HEK293T (cell line): Measurements from ENCODE around the gene SFXN3.

Source experiments
- CTCF ChIA-PET: fragments of 350-600 bp; formaldehyde crosslinking; extraction: SDS; loops from one replicate; lab custom pipeline; 2021; ENCODE audit warnings: antibody characterized with exemption, inconsistent platforms; lab: Yijun Ruan, JAX
- POLR2A ChIA-PET: fragments of 350-600 bp; formaldehyde crosslinking; extraction: SDS; loops from one replicate; lab custom pipeline; 2020; ENCODE audit warnings: antibody characterized with exemption, inconsistent platforms; lab: Yijun Ruan, JAX
- DNase-seq: peaks from one replicate; pipeline ENCODE4 v3.0.0; 2012; ENCODE audit warnings: mixed read lengths; ENCODE audit errors: extremely low spot score
- ARNT ChIP-seq: fragments of 450-650 bp; IDR thresholded peaks from 2 replicates; pipeline ENCODE4 v1.6.1; 2017; ENCODE audit warnings: mild to moderate bottlenecking
- BHLHE40 ChIP-seq: fragments of 450-650 bp; IDR thresholded peaks from 2 replicates; pipeline ENCODE4 v1.6.1; 2016; ENCODE audit warnings: mild to moderate bottlenecking, moderate library complexity, borderline replicate concordance
- CTBP1 ChIP-seq: fragments of 450-650 bp; IDR thresholded peaks from 2 replicates; pipeline ENCODE4 v1.6.1; 2016; ENCODE audit warnings: borderline replicate concordance
- ELF4 ChIP-seq: fragments of 450-650 bp; IDR thresholded peaks from 2 replicates; pipeline ENCODE4 v1.6.1; 2017; ENCODE audit warnings: antibody characterized with exemption
- FOXA1 ChIP-seq: fragments of 450-650 bp; IDR thresholded peaks from 2 replicates; pipeline ENCODE4 v1.6.1; 2016; ENCODE audit warnings: mild to moderate bottlenecking
- FOXK2 ChIP-seq: fragments of 450-650 bp; IDR thresholded peaks from 2 replicates; pipeline ENCODE4 v1.6.1; 2016; ENCODE audit warnings: mild to moderate bottlenecking
- FOXM1 ChIP-seq: fragments of 450-650 bp; IDR thresholded peaks from 2 replicates; pipeline ENCODE4 v1.6.1; 2017; ENCODE audit warnings: mild to moderate bottlenecking, borderline replicate concordance
- HDGF ChIP-seq: fragments of 450-650 bp; IDR thresholded peaks from 2 replicates; pipeline ENCODE4 v1.6.1; 2017; ENCODE audit warnings: antibody characterized with exemption, borderline replicate concordance
- L3MBTL2 ChIP-seq: fragments of 450-650 bp; conservative IDR thresholded peaks from 2 replicates; pipeline ENCODE4 v1.6.1; 2016; ENCODE audit warnings: mild to moderate bottlenecking
- LEF1 ChIP-seq: fragments of 450-650 bp; IDR thresholded peaks from 2 replicates; pipeline ENCODE4 v1.6.1; 2017; ENCODE audit warnings: mild to moderate bottlenecking, borderline replicate concordance
- NFRKB ChIP-seq: fragments of 450-650 bp; IDR thresholded peaks from 2 replicates; pipeline ENCODE4 v1.6.1; 2016; ENCODE audit warnings: mild to moderate bottlenecking, moderate library complexity
- SP1 ChIP-seq: fragments of 450-650 bp; IDR thresholded peaks from 2 replicates; pipeline ENCODE4 v1.6.1; 2017
- SUZ12 ChIP-seq: fragments of 450-650 bp; IDR thresholded peaks from 2 replicates; pipeline ENCODE4 v1.6.1; 2016; ENCODE audit warnings: mild to moderate bottlenecking
- TARDBP ChIP-seq: fragments of 450-650 bp; IDR thresholded peaks from 2 replicates; pipeline ENCODE4 v1.6.1; 2016
- ZNF384 ChIP-seq: fragments of 450-650 bp; IDR thresholded peaks from 2 replicates; pipeline ENCODE4 v1.6.1; 2016
- TF ChIP-seq, protein P1 (sequence below): fragments of 450-650 bp; IDR thresholded peaks from 2 replicates; pipeline ENCODE4 v1.6.1; 2016

SFXN3 gene

DNA sequence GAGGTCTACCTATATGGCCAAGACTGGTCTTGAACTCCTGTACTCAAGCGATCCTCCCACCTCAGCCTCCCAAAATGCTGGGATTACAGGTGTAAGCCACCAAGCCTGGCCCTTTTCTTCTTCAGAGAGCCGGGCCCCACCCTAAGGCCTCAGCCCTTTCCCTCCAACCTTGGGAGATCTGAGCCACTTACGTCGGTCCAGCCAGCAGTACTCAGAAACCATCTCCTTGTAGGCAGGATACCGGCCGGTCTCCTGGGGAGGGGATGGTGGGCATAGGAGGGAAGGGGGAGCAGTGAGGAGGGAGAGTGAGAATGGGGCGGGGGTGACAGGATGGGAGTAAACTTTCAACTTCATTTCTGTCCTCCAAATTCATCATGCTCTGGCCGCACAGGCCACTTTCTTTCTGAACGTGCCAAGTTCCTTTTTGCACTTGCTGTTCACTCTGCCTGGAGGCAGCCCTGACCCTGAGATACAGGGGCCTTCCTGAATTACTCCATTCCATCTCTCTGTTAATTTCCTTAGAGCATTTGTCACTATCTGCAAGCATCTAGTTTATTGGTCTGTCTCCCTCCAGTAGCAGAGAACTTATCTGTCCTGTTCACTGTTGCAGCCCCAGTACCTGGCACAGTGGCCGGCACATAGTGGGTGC, 10.5 kb upstream of the SFXN3 start:
- ChIA-PET CTCF (interaction anchor here (1.2 to 2.1 kb wide), 2 partner anchors 35 to 53 kb away, joined by 4 read pairs; no protein-coding TSS in a partner anchor), POLR2A (no interaction called here)
- TF ChIP-seq L3MBTL2 (no peak), TARDBP (no peak), FOXK2 (no peak), NFRKB (no peak), ARNT (no peak), ELF4 (no peak), CTBP1 (no peak), FOXM1 (no peak), ZNF384 (no peak), SUZ12 (no peak), SP1 (no peak), FOXA1 (no peak), LEF1 (no peak), HDGF (no peak), BHLHE40 (no peak)
- TF ChIP-seq, protein P1, sequence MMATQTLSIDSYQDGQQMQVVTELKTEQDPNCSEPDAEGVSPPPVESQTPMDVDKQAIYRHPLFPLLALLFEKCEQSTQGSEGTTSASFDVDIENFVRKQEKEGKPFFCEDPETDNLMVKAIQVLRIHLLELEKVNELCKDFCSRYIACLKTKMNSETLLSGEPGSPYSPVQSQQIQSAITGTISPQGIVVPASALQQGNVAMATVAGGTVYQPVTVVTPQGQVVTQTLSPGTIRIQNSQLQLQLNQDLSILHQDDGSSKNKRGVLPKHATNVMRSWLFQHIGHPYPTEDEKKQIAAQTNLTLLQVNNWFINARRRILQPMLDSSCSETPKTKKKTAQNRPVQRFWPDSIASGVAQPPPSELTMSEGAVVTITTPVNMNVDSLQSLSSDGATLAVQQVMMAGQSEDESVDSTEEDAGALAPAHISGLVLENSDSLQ, result no peak
- DNase-seq, result no peak

DNA sequence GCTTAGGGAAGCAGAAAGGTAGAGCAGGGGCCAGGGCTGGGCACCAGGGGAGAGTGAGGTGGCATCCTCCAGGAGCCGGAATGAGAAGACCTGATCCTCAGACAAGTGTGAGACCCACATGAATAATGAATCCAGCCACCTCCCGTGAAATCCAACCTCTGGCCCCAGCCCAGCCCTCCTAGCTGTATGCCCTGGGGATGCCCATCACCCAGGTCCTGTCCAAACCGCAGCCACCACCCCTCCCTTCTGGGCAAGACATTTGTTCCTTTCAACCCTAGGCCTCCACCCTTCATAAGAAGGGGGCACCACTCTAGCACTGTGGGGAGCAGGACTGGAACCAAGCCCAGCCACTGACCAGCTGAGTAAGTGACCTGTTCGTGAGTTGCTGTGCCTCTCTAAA, 9.8 kb upstream of the SFXN3 start:
- ChIA-PET CTCF (interaction anchor here (1.3 kb wide), 1 partner anchor 53 kb away, joined by 4 read pairs; no protein-coding TSS in a partner anchor), POLR2A (no interaction called here)
- no peak for DNase-seq
- TF ChIP-seq CTBP1 (no peak), TARDBP (no peak), FOXM1 (no peak)

DNA sequence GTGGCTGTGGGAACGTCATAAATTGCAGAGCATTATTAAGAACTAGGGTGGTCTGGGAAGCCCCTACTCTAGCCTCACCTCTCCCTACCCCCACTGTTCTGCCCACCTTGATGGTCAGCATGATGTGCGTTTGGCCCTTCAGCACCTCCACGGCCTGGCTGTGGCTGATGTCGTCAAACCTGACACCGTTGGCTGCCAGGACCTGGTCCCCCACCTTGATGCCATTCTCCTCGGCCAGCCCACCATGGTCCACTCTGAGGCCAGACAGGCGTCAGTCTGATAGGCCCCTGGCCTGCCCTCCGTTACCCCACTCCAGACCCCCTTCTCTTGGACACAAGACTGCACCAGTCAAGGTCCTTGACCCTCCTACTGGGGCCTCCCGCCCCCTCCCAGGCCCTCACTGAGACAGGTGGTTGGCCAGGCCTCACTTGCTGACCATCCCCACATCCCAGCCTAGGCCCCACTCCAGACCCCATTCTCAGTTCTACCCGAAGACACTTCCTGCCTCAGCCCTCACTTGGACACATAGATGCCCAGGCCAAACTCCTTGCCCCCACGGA, 9.3 kb upstream of the SFXN3 start:
- no peak for DNase-seq
- CTCF ChIA-PET, result interaction anchor here (0.6 to 1.3 kb wide), 2 partner anchors 18 to 53 kb away, joined by 3 to 4 read pairs; no protein-coding TSS in a partner anchor
- POLR2A ChIA-PET, result no interaction called here
- TF ChIP-seq TARDBP (no peak), ARNT (no peak), BHLHE40 (no peak), CTBP1 (no peak), HDGF (no peak), FOXA1 (no peak), FOXM1 (no peak), FOXK2 (no peak), LEF1 (no peak), L3MBTL2 (no peak), NFRKB (no peak), SUZ12 (no peak), ELF4 (no peak), ZNF384 (no peak), SP1 (no peak)
- TF ChIP-seq, protein P1, result no peak

DNA sequence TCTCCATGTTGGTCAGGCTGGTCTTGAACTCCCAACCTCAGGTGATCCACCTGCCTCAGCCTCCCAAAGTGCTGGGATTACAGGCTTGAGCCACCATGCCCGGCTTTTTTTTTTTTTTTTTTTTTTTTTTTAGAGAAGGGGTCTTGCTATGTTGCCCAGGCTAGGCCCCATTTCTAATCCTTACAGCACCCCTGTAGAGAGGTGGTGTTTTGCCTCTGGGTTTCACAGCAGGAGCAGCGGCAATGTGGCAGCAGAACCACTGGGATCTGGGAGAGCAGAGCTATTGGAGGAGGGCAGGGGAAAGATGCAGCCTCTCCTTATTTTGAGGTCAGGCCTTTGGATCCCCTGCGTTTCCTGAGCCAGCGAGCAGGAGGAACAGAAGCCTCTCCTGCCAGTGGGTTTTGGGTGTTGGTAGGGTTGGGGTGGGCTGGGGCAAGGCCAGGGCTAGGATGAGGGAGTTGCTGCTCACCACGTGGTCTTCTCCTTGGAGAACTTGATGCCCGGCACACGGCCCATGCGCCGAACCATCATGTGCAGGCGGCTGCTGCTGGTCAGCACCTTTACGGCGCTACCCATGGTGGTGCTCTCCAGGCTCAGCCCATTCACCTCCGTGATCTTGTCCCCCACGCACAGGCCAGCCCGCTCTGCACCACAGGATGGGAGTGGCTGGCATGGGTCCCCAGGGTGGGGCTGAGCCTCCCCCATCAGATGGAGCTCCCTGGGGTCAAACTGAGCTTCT, 7.9 kb upstream of the SFXN3 start:
- ChIA-PET POLR2A (no interaction called here), CTCF (interaction anchor here (0.6 kb wide), 2 partner anchors 25 to 234 kb away, joined by 3 read pairs; no protein-coding TSS in a partner anchor)
- no peak for DNase-seq
- TF ChIP-seq LEF1 (no peak), FOXM1 (no peak), FOXK2 (no peak), SUZ12 (no peak), TARDBP (no peak), CTBP1 (no peak), HDGF (no peak), SP1 (no peak), BHLHE40 (no peak), L3MBTL2 (no peak), FOXA1 (no peak), ELF4 (no peak)
- TF ChIP-seq, protein P1, result no peak

DNA sequence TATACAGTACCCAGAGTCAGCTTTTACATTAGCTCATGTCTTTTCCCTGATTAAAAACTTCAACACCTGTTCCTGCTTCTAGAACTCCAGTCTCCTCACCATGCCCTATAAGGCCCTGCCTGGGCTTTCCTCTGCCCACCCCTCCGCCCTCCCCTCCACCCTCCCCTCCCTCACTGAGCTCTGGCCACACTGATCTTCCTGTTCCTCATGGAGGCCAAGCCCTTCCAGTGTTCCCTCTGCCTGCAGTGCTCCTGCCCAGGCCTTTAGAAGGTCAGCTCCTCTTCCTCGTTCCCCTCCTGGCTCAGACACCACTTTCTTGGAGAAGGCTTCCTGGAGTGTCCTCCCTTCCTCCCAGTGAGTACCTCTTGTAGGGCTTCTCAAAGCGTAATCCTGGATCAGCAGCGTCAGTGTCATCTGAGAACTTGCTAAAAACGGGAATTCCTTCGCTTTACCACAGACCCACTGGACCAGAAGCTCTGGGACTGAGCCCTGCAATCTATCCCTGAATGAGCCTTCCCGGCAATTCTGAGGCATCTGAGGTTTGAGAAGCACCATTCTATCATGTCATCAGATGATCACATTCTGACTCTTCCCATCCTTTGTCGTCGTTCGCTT, 3.8 kb upstream of the SFXN3 start:
- ChIA-PET POLR2A (interaction anchor here (0.6 to 1.1 kb wide), 4 partner anchors 13 to 40 kb away, joined by 3 to 4 read pairs (median 3); partner anchors contain the start of genes MRPL43 and TWNK), CTCF (interaction anchor here (0.8 to 6.8 kb wide), 4 partner anchors 9 to 30 kb away, joined by 3 to 35 read pairs (median 10); no protein-coding TSS in a partner anchor)
- no peak for DNase-seq
- TF ChIP-seq FOXM1 (no peak), SP1 (no peak), NFRKB (no peak), ELF4 (no peak), CTBP1 (no peak), HDGF (no peak), FOXA1 (no peak), SUZ12 (no peak), L3MBTL2 (no peak), ZNF384 (no peak), TARDBP (no peak), ARNT (no peak), FOXK2 (no peak), BHLHE40 (no peak), LEF1 (no peak)
- TF ChIP-seq, protein P1, result no peak
